ENCODE measurements around the gene PHC2. TPM values are rescaled to one million over a fixed set of nuclear protein-coding genes. Genes with fewer than 3 reads are reported as not detected.

Gene PHC2
- total and polyA plus RNA-seq, 2 of the 13 experiments (the other 11 are each of a cell fraction or from before 2014, with no cell fraction given): 52.5 to 84.9 TPM

GRCh38 chr1:33342041-33342723 lies 88.7 kb downstream of the PHC2 start (continued):
- TF ChIP-seq DBP (CRISPR knock-in tag; IDR thresholded peaks at IDR 0.05; ENCODE audit: not compliant biosample characterization) (no peak), GLI4 (CRISPR knock-in tag; IDR thresholded peaks at IDR 0.05; ENCODE audit: borderline replicate concordance) (no peak), AGO1 (IDR thresholded peaks at IDR 0.05; ENCODE audit: low read depth, low read length, poor library complexity, severe bottlenecking) (no peak), ZNF225 (CRISPR knock-in tag; IDR thresholded peaks at IDR 0.05) (no peak), FOXO4 (CRISPR knock-in tag; conservative IDR thresholded peaks at IDR 0.05) (no peak), U2AF2 (IDR thresholded peaks at IDR 0.05; ENCODE audit: low read depth, low read length) (no peak), KDM5A (IDR thresholded peaks at IDR 0.05; ENCODE audit: borderline replicate concordance, low read length) (no peak; the same call in 1 of the 2 replicates), CHCHD3 (CRISPR knock-in tag; IDR thresholded peaks at IDR 0.05) (no peak), MED13 (CRISPR knock-in tag; IDR thresholded peaks at IDR 0.05) (peak; percentile 69; the same call in 1 of the 2 replicates), KLF13 (CRISPR knock-in tag; IDR thresholded peaks at IDR 0.05) (no peak), ATF7 (IDR thresholded peaks at IDR 0.05) (no peak), ATF7 (CRISPR knock-in tag; IDR thresholded peaks at IDR 0.05) (peak; percentile 64; the same call in 1 of the 2 replicates), ZNF644 (CRISPR knock-in tag; IDR thresholded peaks at IDR 0.05; ENCODE audit: low read depth) (peak; percentile 74), DMAP1 (CRISPR knock-in tag; IDR thresholded peaks at IDR 0.05) (peak; percentile 80; the same call in 1 of the 2 replicates), THYN1 (CRISPR knock-in tag; IDR thresholded peaks at IDR 0.05; ENCODE audit: borderline replicate concordance, low read depth) (no peak), TCF12 (IDR thresholded peaks at IDR 0.05) (no peak), TCF12 (CRISPR knock-in tag; IDR thresholded peaks at IDR 0.05) (peak; percentile 83), ATM (IDR thresholded peaks at IDR 0.05; ENCODE audit: borderline replicate concordance) (no peak), SSRP1 (CRISPR knock-in tag; IDR thresholded peaks at IDR 0.05) (no peak), ZKSCAN1 (IDR thresholded peaks at IDR 0.05; ENCODE audit: low read length) (no peak), IKZF1 (IDR thresholded peaks at IDR 0.05) (no peak), ZNF512B (CRISPR knock-in tag; IDR thresholded peaks at IDR 0.05; ENCODE audit: borderline replicate concordance) (no peak), ZNF383 (CRISPR knock-in tag; IDR thresholded peaks at IDR 0.05; ENCODE audit: borderline replicate concordance) (no peak), HNRNPUL1 (IDR thresholded peaks at IDR 0.05; ENCODE audit: low read depth, low read length) (no peak), HHEX (CRISPR knock-in tag; IDR thresholded peaks at IDR 0.05) (peak; percentile 73), SIN3A (IDR thresholded peaks at IDR 0.05; ENCODE audit: borderline replicate concordance, low read depth, low read length) (peak; percentile 90; the same call in 1 of the 2 replicates), EEA1 (CRISPR knock-in tag; IDR thresholded peaks at IDR 0.05; ENCODE audit: borderline replicate concordance) (no peak), ISX (CRISPR knock-in tag; conservative IDR thresholded peaks at IDR 0.05) (no peak)

Data from HepG2 (cell line).